ENCODE measurements around the gene TSNAX.
"Not testable (repeated sequence)": the region's sequence is repeated elsewhere in the genome, so short reads cannot be mapped to it uniquely, and the experiment has no call there.

The TSNAX gene

DNA sequence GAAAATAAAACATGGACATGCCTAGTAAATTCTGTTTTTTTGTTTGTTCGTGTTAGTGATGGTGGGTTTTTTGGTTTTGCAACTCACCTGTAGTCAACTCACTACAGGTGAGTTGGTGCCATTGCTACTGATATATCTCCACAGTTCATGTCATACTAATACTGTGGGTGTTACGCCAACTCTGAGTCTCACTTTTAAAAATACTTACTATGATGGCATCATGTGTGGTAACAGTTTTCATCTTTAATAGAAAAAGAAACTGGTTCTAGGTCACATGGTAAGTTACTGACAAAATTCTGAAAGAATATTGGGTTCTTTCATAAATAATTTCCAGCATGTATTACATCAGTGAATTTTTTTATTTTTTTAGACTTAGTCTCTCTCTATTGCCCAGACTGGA is 38.0 kb downstream of the TSNAX start:
- ChIA-PET CTCF (interaction anchor here (0.6 kb wide), 1 partner anchor 691 kb away, joined by 3 read pairs; no protein-coding TSS in a partner anchor), POLR2A (ENCODE audit: low non-redundant PET) (no interaction called here)
- no peak overlapping the region for H3K27ac ChIP-seq
- DNase-seq (ENCODE audit: low spot score), result no peak
- TF ChIP-seq, protein P1, sequence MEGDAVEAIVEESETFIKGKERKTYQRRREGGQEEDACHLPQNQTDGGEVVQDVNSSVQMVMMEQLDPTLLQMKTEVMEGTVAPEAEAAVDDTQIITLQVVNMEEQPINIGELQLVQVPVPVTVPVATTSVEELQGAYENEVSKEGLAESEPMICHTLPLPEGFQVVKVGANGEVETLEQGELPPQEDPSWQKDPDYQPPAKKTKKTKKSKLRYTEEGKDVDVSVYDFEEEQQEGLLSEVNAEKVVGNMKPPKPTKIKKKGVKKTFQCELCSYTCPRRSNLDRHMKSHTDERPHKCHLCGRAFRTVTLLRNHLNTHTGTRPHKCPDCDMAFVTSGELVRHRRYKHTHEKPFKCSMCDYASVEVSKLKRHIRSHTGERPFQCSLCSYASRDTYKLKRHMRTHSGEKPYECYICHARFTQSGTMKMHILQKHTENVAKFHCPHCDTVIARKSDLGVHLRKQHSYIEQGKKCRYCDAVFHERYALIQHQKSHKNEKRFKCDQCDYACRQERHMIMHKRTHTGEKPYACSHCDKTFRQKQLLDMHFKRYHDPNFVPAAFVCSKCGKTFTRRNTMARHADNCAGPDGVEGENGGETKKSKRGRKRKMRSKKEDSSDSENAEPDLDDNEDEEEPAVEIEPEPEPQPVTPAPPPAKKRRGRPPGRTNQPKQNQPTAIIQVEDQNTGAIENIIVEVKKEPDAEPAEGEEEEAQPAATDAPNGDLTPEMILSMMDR (conservative IDR thresholded peaks at IDR 0.05; ENCODE audit: low read depth), result no peak

DNA sequence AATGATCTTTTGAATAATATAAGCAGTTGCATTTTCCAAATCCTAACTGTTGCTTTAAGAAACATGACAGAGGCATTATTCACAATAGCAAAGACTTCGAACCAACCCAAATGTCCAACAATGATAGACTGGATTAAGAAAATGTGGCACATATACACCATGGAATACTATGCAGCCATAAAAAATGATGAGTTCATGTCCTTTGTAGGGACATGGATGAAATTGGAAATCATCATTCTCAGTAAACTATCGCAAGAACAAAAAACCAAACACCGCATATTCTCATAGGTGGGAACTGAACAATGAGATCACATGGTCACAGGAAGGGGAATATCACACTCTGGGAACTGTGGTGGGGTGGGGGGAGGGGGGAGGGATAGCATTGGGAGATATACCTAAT is 41.8 kb downstream of the TSNAX start:
- H3K27ac ChIP-seq; CTCF ChIA-PET; POLR2A ChIA-PET (ENCODE audit: low non-redundant PET); DNase-seq (ENCODE audit: low spot score): not testable (repeated sequence)

DNA sequence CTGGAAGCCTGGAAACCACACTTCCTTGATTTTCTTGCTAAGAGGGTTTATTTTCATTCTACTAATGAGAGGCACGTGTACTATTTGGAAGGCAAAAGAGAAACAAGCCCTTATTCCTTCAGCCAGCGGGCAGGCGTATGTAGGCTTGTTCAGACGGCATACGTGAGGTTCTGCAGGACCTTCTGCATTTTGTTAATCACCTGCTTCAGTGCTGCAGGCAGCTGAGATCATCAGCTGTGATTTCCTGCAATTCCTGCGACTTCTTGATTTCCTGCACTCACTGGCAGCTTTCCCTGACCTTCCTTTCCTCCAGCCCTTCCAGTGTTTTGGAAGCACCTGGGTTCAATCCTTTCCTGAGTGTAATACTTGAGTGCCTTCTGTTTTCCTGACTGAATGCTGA is 43.4 kb downstream of the TSNAX start:
- TF ChIP-seq, protein P1 (conservative IDR thresholded peaks at IDR 0.05; ENCODE audit: low read depth), result no peak
- ChIA-PET CTCF (no interaction called here), POLR2A (ENCODE audit: low non-redundant PET) (no interaction called here)
- no peak for DNase-seq (ENCODE audit: low spot score)
- H3K27ac ChIP-seq, result no peak overlapping the region

DNA sequence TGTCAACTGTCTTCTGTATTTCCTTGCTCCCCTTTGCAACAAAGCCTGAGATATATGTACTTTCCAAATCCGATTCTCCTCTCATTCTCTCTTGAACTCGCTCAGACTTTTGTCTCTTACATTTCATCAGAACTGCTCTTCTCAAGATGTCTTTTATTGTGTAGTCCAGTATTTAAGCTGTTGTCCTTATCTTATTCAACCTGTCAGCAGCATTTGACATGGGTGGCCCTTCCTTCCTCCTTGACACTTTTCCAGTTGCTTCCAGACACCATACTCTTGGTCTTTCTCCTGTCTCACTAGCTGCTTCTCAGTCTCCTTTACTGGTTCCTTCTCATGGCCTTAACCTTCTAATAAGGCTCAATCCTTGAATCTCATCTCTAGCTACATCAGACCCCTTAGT is 47.0 kb downstream of the TSNAX start:
- CTCF ChIA-PET, result interaction anchor here (0.6 kb wide), 1 partner anchor 91 kb away, joined by 4 read pairs; no protein-coding TSS in a partner anchor
- TF ChIP-seq, protein P1 (conservative IDR thresholded peaks at IDR 0.05; ENCODE audit: low read depth), result no peak
- no peak for DNase-seq (ENCODE audit: low spot score)
- no peak overlapping the region for H3K27ac ChIP-seq
- POLR2A ChIA-PET (ENCODE audit: low non-redundant PET), result no interaction called here

DNA sequence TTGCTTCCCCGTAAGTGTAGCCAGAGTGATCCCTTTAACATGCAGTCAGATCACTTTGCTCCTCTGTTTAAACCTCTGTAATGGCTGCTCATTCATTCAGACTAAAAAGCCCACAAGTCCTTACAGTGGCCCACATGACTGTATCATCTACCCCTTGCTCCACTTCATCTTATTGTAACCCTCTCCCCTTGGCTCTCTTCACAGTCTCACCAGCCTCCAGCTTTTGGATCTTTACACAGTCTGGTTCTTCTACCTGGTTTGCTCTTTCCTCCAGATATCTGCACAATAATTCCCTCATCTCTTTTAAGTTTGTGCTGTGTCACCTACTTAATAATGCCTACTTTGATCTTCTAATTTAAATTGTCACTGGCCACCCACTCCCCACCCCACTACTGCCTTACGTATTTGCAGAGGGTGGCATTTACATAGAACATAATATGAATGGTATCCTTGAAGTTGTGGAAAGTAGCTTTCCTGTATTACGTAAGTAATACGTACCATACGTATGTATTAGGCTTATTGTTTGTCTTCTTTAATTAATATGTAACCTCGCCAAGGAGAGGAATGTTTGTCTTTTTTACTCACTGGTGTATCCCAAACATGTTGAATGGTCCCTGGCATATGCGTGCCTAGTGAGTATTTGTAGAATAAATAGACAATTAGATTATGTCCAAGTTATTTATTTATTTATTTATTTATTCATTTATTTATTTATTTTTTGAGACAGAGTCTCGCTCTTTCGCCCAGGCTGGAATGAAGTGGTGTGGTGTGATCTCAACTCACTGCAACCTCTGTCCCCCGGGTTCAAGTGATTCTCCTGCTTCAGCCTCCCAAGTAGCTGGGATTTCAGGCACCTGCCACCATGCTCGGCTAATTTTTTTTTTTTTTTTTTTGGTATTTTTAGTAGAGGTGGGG is 48.6 kb downstream of the TSNAX start:
- POLR2A ChIA-PET (ENCODE audit: low non-redundant PET), result no interaction called here

DNA sequence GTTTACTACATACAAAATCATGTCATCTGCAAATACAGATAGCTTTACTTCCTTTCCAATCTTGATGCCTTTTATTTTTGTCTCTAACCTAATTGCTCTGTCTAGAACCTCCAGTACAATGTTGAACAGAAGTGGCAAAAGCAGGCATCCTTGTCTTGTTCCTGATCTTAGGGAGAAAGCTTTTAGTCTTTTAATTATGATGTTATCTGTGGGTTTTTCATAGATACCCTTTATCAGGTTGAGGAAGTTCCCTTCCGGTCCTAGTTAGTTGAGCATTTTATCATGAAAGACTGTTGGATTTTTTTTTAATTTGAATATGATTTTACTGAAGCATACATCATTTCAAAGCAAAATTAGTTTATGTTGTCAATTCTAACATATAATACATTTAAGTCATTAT is 52.4 kb downstream of the TSNAX start:
- no peak overlapping the region for H3K27ac ChIP-seq
- ChIA-PET POLR2A (ENCODE audit: low non-redundant PET) (no interaction called here), CTCF (no interaction called here)
- DNase-seq (ENCODE audit: low spot score), result no peak
- TF ChIP-seq, protein P1 (conservative IDR thresholded peaks at IDR 0.05; ENCODE audit: low read depth), result no peak

More for the DNA sequence above, 48.6 kb downstream of the TSNAX start:
- DNase-seq (ENCODE audit: low spot score), result no peak
- H3K27ac ChIP-seq, result no peak overlapping the region
- TF ChIP-seq, protein P1 (conservative IDR thresholded peaks at IDR 0.05; ENCODE audit: low read depth), result no peak
- CTCF ChIA-PET, result interaction anchor here (0.5 kb wide), 1 partner anchor 167 kb away, joined by 3 read pairs; no protein-coding TSS in a partner anchor

DNA sequence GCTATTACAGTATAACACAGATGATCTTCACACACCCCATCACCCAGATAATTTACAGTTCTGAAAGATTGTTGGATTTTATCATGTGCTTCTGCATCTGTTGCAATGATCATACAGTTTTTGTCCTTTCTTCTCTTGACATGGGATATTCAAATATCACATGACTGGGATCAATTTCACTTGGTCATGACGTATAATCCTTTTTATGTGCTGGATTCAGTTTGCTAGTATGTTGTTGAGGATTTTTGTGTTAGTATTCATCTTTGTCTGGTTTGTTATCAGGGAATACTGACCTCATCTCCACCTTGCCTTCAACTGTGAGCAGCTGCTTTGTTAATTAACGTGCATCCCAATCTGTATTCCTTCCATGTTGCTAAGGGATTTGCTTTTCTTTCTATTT is 53.4 kb downstream of the TSNAX start:
- ChIA-PET CTCF (interaction anchor here (0.7 kb wide), 1 partner anchor 24 kb away, joined by 3 read pairs; no protein-coding TSS in a partner anchor), POLR2A (ENCODE audit: low non-redundant PET) (no interaction called here)

More for the DNA sequence above, 53.4 kb downstream of the TSNAX start:
- TF ChIP-seq, protein P1 (conservative IDR thresholded peaks at IDR 0.05; ENCODE audit: low read depth), result no peak
- no peak for DNase-seq (ENCODE audit: low spot score)
- H3K27ac ChIP-seq, result no peak overlapping the region
